Ishikawa (cell line): ENCODE results near the gene ABL1.

ENCODE experiments used
- CEBPB ChIP-seq: IDR thresholded peaks from 2 replicates; pipeline ENCODE4 v1.6.1; 2012
- CREB1 ChIP-seq: IDR thresholded peaks from 2 replicates; pipeline ENCODE4 v1.6.1; 2012; ENCODE audit warnings: low read depth
- EGR1 ChIP-seq: IDR thresholded peaks from 2 replicates; pipeline ENCODE4 v1.6.1; 2012
- EP300 ChIP-seq: IDR thresholded peaks from 2 replicates; pipeline ENCODE4 v1.6.1; 2012; ENCODE audit warnings: borderline replicate concordance
- FOXM1 ChIP-seq: IDR thresholded peaks from 2 replicates; pipeline ENCODE4 v1.6.1; 2012; ENCODE audit warnings: low read depth, borderline replicate concordance
- MAX ChIP-seq: IDR thresholded peaks from 2 replicates; pipeline ENCODE4 v1.6.1; 2012
- NFIC ChIP-seq: IDR thresholded peaks from 2 replicates; pipeline ENCODE4 v1.6.1; 2012
- RAD21 ChIP-seq: IDR thresholded peaks from 2 replicates; pipeline ENCODE4 v1.6.1; 2012; ENCODE audit warnings: low read depth
- REST ChIP-seq: IDR thresholded peaks from 2 replicates; pipeline ENCODE4 v1.6.1; 2012; ENCODE audit warnings: low read depth, mild to moderate bottlenecking
- TAF1 ChIP-seq: IDR thresholded peaks from 2 replicates; pipeline ENCODE4 v1.6.1; 2012; ENCODE audit warnings: low read depth, mild to moderate bottlenecking
- TCF12 ChIP-seq: IDR thresholded peaks from 2 replicates; pipeline ENCODE4 v1.6.1; 2012; ENCODE audit warnings: low read depth
- TEAD4 ChIP-seq: IDR thresholded peaks from 2 replicates; pipeline ENCODE4 v1.6.1; 2012
- YY1 ChIP-seq: IDR thresholded peaks from 2 replicates; pipeline ENCODE4 v1.6.1; 2012; ENCODE audit warnings: low read depth
- ZBTB7A ChIP-seq: IDR thresholded peaks from 2 replicates; pipeline ENCODE4 v1.6.1; 2012; ENCODE audit warnings: low read depth
- TF ChIP-seq, protein P1 (sequence below): IDR thresholded peaks from 2 replicates; pipeline ENCODE4 v1.6.1; 2012

The ABL1 gene

DNA sequence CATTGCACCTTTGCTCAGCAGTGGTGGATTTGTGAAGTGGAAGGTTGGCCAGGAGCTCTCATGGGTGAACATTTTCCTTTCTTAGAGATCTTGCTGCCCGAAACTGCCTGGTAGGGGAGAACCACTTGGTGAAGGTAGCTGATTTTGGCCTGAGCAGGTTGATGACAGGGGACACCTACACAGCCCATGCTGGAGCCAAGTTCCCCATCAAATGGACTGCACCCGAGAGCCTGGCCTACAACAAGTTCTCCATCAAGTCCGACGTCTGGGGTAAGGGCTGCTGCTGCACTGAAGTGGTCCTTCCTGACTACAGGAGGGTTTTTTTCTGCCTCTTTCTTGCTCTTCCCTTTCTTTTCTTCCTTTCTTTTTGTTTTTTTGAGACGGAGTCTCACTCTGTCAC, 39.7 kb downstream of the ABL1 start:
- TF ChIP-seq YY1 = no peak
- TF ChIP-seq NFIC = no peak
- TF ChIP-seq ZBTB7A = no peak
- TF ChIP-seq REST = no peak
- no peak for TF ChIP-seq TEAD4
- no peak for TF ChIP-seq TCF12
- no peak for TF ChIP-seq EGR1

GRCh38 chr9:130877300-130877699, 42.2 kb downstream of the ABL1 start:
- TF ChIP-seq TAF1 (no peak), NFIC (no peak), RAD21 (no peak), ZBTB7A (no peak), EGR1 (no peak), EP300 (no peak), FOXM1 (no peak), TCF12 (no peak), YY1 (no peak), CEBPB (no peak), REST (no peak), CREB1 (no peak), TEAD4 (no peak)
- TF ChIP-seq, protein P1, sequence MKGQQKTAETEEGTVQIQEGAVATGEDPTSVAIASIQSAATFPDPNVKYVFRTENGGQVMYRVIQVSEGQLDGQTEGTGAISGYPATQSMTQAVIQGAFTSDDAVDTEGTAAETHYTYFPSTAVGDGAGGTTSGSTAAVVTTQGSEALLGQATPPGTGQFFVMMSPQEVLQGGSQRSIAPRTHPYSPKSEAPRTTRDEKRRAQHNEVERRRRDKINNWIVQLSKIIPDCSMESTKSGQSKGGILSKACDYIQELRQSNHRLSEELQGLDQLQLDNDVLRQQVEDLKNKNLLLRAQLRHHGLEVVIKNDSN = no peak

GRCh38 chr9:130878295-130878694, 43.2 kb downstream of the ABL1 start:
- TF ChIP-seq EGR1 = no peak
- no peak for TF ChIP-seq EP300
- TF ChIP-seq MAX = no peak
- TF ChIP-seq NFIC = no peak
- TF ChIP-seq, protein P1 = no peak
- no peak for TF ChIP-seq ZBTB7A
- TF ChIP-seq RAD21 = no peak
- no peak for TF ChIP-seq TEAD4
- TF ChIP-seq CEBPB = no peak
- TF ChIP-seq TAF1 = no peak
- TF ChIP-seq CREB1 = no peak
- no peak for TF ChIP-seq TCF12
- TF ChIP-seq YY1 = no peak
- no peak for TF ChIP-seq FOXM1
- TF ChIP-seq REST = no peak

DNA sequence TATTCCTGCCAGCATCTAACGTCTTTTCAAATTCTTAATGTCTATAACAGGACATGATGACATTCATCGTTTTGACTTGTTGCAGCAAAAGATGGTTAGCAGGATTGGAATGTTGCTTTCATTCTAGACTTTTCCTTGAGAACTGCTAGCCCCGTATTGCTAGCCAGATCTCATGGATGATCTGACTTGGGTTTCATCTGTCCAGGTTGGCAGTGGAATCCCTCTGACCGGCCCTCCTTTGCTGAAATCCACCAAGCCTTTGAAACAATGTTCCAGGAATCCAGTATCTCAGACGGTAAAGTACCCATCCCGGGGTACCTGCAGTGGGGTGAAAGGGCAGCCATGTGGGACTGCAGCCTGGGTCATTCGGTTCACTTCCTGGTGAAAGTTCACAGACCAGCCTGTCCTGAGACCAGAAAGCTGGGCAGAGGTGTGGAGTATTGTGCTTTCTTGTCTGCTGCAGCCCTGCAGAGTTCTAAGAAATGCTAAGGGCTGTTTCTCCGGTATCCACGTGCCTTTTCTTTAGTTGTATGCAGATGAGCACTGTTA, 44.9 kb downstream of the ABL1 start:
- TF ChIP-seq EP300 (no peak), TEAD4 (no peak), RAD21 (no peak), TCF12 (no peak), ZBTB7A (no peak), EGR1 (no peak), FOXM1 (no peak), YY1 (no peak), MAX (no peak), REST (no peak), NFIC (no peak), CEBPB (no peak)
- TF ChIP-seq, protein P1 = no peak
